Measurements from ENCODE around the gene TNRC18.

- TF ChIP-seq CTCF (IDR thresholded peaks at IDR 0.05) = no peak
- TF ChIP-seq POLR2A (IDR thresholded peaks at IDR 0.05) = no peak
- no peak for TF ChIP-seq EP300 (IDR thresholded peaks at IDR 0.05)
Observed at GRCh38 chr7:5436003-5436678, 12.5 kb upstream of the TNRC18 start.
